Hepatocyte (in vitro differentiated cells): ENCODE measurements around the gene OPA1.

Experiments
- EZH2 ChIP-seq: fragments of 200-600 bp; sonication (generic); IDR thresholded peaks from 2 replicates; pipeline ENCODE4 v1.6.1; 2016; ENCODE audit warnings: antibody characterized with exemption, mild to moderate bottlenecking, borderline replicate concordance
- TF ChIP-seq, protein P1 (sequence below): fragments of 200-600 bp; sonication (generic); IDR thresholded peaks from 2 replicates; pipeline ENCODE4 v1.5.1; 2016; ENCODE audit warnings: antibody characterized with exemption, mild to moderate bottlenecking; ENCODE audit not compliant: poor library complexity

DNA sequence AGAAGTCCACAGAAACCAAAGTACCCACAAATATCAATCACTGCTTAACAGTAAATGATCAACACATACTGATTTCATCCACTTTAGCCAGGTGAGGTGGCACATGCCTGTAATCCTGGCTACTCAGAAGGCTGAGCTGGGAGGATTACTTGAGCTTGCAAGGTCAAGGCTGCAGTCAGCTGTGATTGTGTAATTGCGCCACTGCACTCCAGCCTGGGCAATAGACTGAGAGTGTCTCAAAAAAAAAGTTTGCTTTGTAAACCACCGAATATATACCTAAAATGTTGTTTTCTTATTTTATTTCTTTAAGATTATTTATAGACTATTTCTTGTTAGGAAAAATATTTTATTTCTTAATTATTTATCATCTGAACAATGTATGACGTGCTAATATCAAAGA is 29.6 kb upstream of the OPA1 start:
- TF ChIP-seq, protein P1, sequence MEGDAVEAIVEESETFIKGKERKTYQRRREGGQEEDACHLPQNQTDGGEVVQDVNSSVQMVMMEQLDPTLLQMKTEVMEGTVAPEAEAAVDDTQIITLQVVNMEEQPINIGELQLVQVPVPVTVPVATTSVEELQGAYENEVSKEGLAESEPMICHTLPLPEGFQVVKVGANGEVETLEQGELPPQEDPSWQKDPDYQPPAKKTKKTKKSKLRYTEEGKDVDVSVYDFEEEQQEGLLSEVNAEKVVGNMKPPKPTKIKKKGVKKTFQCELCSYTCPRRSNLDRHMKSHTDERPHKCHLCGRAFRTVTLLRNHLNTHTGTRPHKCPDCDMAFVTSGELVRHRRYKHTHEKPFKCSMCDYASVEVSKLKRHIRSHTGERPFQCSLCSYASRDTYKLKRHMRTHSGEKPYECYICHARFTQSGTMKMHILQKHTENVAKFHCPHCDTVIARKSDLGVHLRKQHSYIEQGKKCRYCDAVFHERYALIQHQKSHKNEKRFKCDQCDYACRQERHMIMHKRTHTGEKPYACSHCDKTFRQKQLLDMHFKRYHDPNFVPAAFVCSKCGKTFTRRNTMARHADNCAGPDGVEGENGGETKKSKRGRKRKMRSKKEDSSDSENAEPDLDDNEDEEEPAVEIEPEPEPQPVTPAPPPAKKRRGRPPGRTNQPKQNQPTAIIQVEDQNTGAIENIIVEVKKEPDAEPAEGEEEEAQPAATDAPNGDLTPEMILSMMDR, result no peak
- no peak for TF ChIP-seq EZH2
